Endothelial cell (in vitro differentiated cells): Measurements from ENCODE around the gene LPP. TPM values are rescaled to one million over a fixed set of nuclear protein-coding genes. Genes with fewer than 3 reads are reported as not detected.

ENCODE experiments used
- DNase-seq: peaks from one replicate; pipeline ENCODE4 v3.0.0; 2021; ENCODE audit warnings: low spot score
- H3K27ac Mint-ChIP-seq: one replicate; pipeline ENCODE4 v1.8.0; 2021; ENCODE audit warnings: mixed read lengths, inconsistent platforms; ENCODE audit not compliant: unreplicated experiment
- H3K27me3 Mint-ChIP-seq: one replicate; pipeline ENCODE4 v1.8.0; 2021; ENCODE audit warnings: mild to moderate bottlenecking, moderate library complexity, mixed read lengths, inconsistent platforms; ENCODE audit not compliant: unreplicated experiment
- H3K36me3 Mint-ChIP-seq: one replicate; pipeline ENCODE4 v1.8.0; 2021; ENCODE audit warnings: mild to moderate bottlenecking, low read depth, mixed read lengths, inconsistent platforms; ENCODE audit not compliant: unreplicated experiment
- H3K4me1 Mint-ChIP-seq: one replicate; pipeline ENCODE4 v1.8.0; 2021; ENCODE audit warnings: mild to moderate bottlenecking, mixed read lengths, inconsistent platforms; ENCODE audit not compliant: unreplicated experiment
- H3K4me3 Mint-ChIP-seq: one replicate; pipeline ENCODE4 v1.8.0; 2021; ENCODE audit warnings: mild to moderate bottlenecking, mixed read lengths, inconsistent platforms; ENCODE audit not compliant: unreplicated experiment
- H3K9me3 Mint-ChIP-seq: one replicate; pipeline ENCODE4 v1.8.0; 2021; ENCODE audit warnings: mixed read lengths, inconsistent platforms; ENCODE audit not compliant: unreplicated experiment
- total RNA-seq: library from RNA; stranded (reverse); fragmentation: NEBNext Ultra II Directional; extraction: Animal tissue kit (Norgen Biotek cat#: 25700); gene quantifications from one replicate; pipeline ENCODE4 v1.2.1, GENCODE V29; 2021; ENCODE audit not compliant: unreplicated experiment
- TF ChIP-seq, protein P1 (sequence below): fragments of 200-600 bp; sonication (generic); IDR thresholded peaks from one replicate; pipeline ENCODE4 v1.5.0; 2021; ENCODE audit warnings: antibody characterized with exemption; ENCODE audit not compliant: unreplicated experiment

The LPP gene
- total RNA-seq, 1 donor from 2014 or later: 181 TPM

DNA sequence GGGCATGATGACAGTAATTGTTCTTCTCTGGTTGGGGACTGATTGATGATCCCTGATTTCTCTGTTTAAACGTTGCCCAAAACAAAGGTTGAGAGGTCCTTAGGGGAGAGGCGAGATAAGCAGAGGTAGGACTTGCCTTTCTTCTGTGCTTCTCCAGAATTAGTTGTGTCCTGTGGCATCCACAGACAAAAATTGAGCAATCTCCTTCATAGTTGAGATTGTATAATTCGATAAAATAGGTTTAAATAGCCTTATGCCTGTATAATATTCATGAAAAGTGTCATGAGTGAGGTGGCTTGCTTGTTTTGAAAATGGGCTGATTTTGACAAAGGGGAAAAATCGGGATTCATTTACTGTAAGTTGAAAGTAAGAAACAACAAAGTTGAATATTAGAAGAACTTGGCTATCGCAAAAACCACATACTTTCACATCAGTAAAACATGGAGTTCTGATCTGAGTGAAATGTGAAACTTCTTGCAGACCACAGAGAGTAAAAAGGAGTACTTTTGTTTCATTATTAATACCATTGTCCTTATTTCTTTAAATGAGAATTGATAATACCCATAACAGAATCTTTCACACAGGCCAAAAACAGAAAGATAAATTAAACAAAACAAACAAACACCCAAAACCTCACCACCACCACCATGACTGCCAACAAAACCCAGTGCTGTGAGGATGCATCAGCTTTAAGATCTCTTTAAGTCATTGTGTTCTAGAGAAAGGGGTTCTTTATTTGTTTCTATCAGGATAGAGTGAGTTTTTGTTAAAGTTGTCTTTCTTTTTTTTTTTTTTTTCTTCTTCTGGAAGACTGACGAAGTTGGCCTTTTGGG is 155.7 kb downstream of the LPP start:
- H3K4me1 Mint-ChIP-seq: no peaks in the 10 kb centered on the region
- peaks cover 4% of the 10 kb centered on the region for H3K27me3 Mint-ChIP-seq
- H3K9me3 Mint-ChIP-seq: no peaks in the 10 kb centered on the region
- H3K4me3 Mint-ChIP-seq: no peak overlapping the region
- TF ChIP-seq, protein P1, sequence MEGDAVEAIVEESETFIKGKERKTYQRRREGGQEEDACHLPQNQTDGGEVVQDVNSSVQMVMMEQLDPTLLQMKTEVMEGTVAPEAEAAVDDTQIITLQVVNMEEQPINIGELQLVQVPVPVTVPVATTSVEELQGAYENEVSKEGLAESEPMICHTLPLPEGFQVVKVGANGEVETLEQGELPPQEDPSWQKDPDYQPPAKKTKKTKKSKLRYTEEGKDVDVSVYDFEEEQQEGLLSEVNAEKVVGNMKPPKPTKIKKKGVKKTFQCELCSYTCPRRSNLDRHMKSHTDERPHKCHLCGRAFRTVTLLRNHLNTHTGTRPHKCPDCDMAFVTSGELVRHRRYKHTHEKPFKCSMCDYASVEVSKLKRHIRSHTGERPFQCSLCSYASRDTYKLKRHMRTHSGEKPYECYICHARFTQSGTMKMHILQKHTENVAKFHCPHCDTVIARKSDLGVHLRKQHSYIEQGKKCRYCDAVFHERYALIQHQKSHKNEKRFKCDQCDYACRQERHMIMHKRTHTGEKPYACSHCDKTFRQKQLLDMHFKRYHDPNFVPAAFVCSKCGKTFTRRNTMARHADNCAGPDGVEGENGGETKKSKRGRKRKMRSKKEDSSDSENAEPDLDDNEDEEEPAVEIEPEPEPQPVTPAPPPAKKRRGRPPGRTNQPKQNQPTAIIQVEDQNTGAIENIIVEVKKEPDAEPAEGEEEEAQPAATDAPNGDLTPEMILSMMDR: no peak
- no peak overlapping the region for H3K27ac Mint-ChIP-seq
- peaks cover 6% of the 10 kb centered on the region for H3K36me3 Mint-ChIP-seq
- DNase-seq: no peak

DNA sequence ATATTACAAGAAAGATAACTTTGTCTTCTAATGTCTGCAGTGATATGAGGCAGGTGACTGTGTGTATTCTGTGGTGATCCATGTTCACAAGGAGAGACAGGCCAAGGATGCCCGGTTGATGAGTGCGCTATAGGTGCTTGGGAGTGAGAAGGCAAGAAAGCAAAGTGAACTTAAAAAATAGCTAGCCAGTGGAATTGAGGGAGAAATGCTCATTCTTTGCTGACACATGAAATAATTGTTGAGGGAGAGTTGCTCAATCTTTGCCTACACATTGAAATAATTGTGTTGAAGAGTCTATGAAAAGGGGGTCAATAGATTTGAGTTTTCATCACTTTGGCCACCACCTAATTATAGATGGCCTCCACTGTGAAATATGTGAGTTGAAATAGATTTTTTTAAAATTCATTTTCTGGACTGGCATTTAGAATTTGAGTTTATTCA is 156.3 kb downstream of the LPP start:
- H3K4me3 Mint-ChIP-seq: no peak overlapping the region
- H3K27ac Mint-ChIP-seq: no peak overlapping the region
- no peak for DNase-seq
- no peaks in the 10 kb centered on the region for H3K4me1 Mint-ChIP-seq
- peaks cover 4% of the 10 kb centered on the region for H3K27me3 Mint-ChIP-seq
- TF ChIP-seq, protein P1: no peak
- H3K9me3 Mint-ChIP-seq: no peaks in the 10 kb centered on the region
- H3K36me3 Mint-ChIP-seq: peaks cover 5% of the 10 kb centered on the region

DNA sequence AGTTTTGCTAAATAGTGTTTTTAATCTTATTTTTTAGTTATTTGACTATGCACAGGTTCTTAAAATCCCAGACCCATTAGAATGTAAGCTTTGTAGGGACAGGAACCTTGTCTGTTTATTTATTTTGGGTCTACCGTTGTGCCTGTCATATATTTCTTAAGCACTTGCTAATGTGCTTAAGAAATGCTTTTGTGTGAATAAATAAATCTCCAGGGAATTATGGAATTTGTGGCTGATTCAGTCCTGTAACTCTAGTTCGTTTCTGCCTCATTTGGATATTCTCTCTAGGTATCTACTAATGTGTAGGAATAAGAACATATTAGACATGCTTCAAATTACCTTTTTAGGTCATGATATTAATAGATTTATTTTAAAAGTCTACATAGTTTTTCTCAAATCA is 161.6 kb downstream of the LPP start:
- Mint-ChIP-seq H3K4me3 (no peak overlapping the region), H3K9me3 (no peaks in the 10 kb centered on the region), H3K4me1 (peaks cover 9% of the 10 kb centered on the region), H3K36me3 (peaks cover 5% of the 10 kb centered on the region), H3K27ac (no peak overlapping the region), H3K27me3 (peaks cover 3% of the 10 kb centered on the region)
- no peak for DNase-seq
- TF ChIP-seq, protein P1: no peak

DNA sequence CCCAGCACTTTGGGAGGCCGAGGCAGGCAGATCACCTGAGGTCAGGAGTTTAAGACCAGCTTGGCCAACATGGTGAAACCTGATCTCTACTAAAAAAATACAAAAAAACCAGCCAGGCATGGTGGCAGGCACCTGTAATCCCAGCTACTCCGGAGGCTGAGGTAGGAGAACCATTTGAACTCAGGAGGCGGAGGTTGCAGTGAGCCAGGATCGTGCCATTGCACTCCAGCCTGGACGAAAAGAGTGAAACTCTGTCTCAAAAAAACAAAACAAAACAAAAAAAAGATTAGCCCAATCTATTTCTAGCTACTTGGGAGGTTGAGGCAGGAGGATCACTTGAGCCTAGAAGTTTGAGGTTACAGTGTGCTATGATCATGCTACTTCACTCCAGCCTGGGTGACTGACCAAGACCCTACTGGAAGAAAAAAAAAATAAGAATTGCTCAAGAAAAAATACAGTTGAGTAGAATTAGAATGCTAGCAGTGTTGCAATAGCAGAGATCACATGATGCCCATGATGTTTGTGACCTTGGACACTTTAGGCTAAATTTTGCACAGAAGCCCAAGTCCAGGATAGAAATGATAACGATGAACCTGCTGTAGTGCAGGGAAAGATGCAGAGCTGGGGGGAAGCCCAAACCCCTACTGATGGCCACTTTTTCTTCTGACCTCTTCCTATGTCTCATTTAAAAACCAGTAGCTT is 162.2 kb downstream of the LPP start:
- no peaks in the 10 kb centered on the region for H3K9me3 Mint-ChIP-seq
- DNase-seq: no peak
- peaks cover 14% of the 10 kb centered on the region for H3K4me1 Mint-ChIP-seq
- H3K27me3 Mint-ChIP-seq: peaks cover 2% of the 10 kb centered on the region
- H3K4me3 Mint-ChIP-seq: no peak overlapping the region
- TF ChIP-seq, protein P1: no peak
- peaks cover 5% of the 10 kb centered on the region for H3K36me3 Mint-ChIP-seq
- H3K27ac Mint-ChIP-seq: no peak overlapping the region

DNA sequence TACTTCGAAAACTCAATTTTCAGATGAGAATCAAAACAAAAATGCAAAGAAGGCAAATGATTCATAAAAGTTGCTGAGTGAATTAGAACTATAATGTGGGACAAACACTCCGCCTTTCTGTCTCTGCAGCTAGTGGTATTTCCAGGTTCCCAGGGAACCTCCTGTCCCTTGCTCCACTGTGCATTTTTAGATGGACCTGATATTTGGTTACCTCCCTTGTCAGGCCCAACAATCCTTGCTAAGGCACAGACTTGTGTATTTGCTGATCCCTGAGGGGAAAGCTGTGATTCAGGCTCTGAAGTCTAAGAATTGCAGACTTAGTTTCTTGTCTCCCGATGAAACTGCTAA is 162.7 kb downstream of the LPP start:
- peaks cover 2% of the 10 kb centered on the region for H3K27me3 Mint-ChIP-seq
- peaks cover 5% of the 10 kb centered on the region for H3K36me3 Mint-ChIP-seq
- DNase-seq: no peak
- TF ChIP-seq, protein P1: no peak
- no peaks in the 10 kb centered on the region for H3K9me3 Mint-ChIP-seq
- H3K4me3 Mint-ChIP-seq: no peak overlapping the region
- H3K27ac Mint-ChIP-seq: no peak overlapping the region
- peaks cover 14% of the 10 kb centered on the region for H3K4me1 Mint-ChIP-seq
